Common myeloid progenitor, CD34-positive (primary cell): ENCODE measurements around the gene THAP12.

ENCODE experiments used
- CTCF ChIA-PET: fragments of 350-600 bp; sonication (Branson Sonifier 250); formaldehyde crosslinking; loops from one replicate; lab custom pipeline; 2021; ENCODE audit warnings: antibody characterized with exemption; lab: Charles Lee
- POLR2A ChIA-PET: fragments of 350-600 bp; sonication (Branson Sonifier 250); formaldehyde crosslinking; loops from one replicate; lab custom pipeline; 2021; ENCODE audit warnings: antibody characterized with exemption; lab: Charles Lee
- DNase-seq, 3 donors: peaks; one replicate each; pipeline versions ENCODE4 v3.0.0 to v3.0.0-alpha.2; 2013
- H3K27ac ChIP-seq, 2 experiments: 1 replicate in 1 of 2; 2 replicates in 1 of 2; pipeline ENCODE4 v1.7.0; 2013; ENCODE audit warnings: inconsistent platforms in 2 of 2, low read length in 2 of 2, mild to moderate bottlenecking in 2 of 2, low read depth in 1 of 2, moderate library complexity in 1 of 2; ENCODE audit not compliant: severe bottlenecking in 2 of 2, insufficient read depth in 1 of 2, poor library complexity in 1 of 2
- H3K27me3 ChIP-seq, 5 experiments: replicated peaks in 2 of 5; 1 replicate in 3 of 5; 2 replicates in 2 of 5; pipeline versions ENCODE4 v1.6.1 to v1.7.0; 2013; ENCODE audit warnings: low read length in 4 of 5, mild to moderate bottlenecking in 2 of 5, moderate library complexity in 2 of 5, inconsistent platforms in 1 of 5; ENCODE audit not compliant: insufficient read depth in 5 of 5, control insufficient read depth in 4 of 5
- H3K36me3 ChIP-seq, 4 experiments: 1 replicate in 2 of 4; 2 replicates in 2 of 4; pipeline versions ENCODE4 v1.6.1 to v1.7.0; 2013; ENCODE audit warnings: low read length in 3 of 4, control low read depth in 1 of 4, mild to moderate bottlenecking in 1 of 4; ENCODE audit not compliant: control insufficient read depth in 4 of 4, insufficient read depth in 4 of 4
- H3K4me1 ChIP-seq, 4 experiments: 1 replicate in 3 of 4; 2 replicates in 1 of 4; pipeline versions ENCODE4 v1.6.1 to v1.7.1; 2013; ENCODE audit warnings: low read length in 3 of 4, mild to moderate bottlenecking in 3 of 4, control low read depth in 1 of 4, inconsistent platforms in 1 of 4, moderate library complexity in 1 of 4; ENCODE audit not compliant: control insufficient read depth in 4 of 4, insufficient read depth in 4 of 4; ENCODE audit errors: control extremely low read depth in 1 of 4
- H3K4me3 ChIP-seq, 7 experiments: 1 replicate in 4 of 7; 2 replicates in 3 of 7; pipeline versions ENCODE4 v1.5.1 to v1.7.0; 2013; ENCODE audit warnings: mild to moderate bottlenecking in 7 of 7, low read length in 6 of 7, moderate library complexity in 6 of 7, inconsistent platforms in 2 of 7, low read depth in 2 of 7, control low read depth in 1 of 7; ENCODE audit not compliant: insufficient read depth in 4 of 7, control insufficient read depth in 1 of 7; ENCODE audit errors: extremely low read depth in 1 of 7
- H3K9me3 ChIP-seq, 5 experiments: 1 replicate in 4 of 5; 2 replicates in 1 of 5; pipeline versions ENCODE4 v1.6.1 to v1.7.1; 2013; ENCODE audit warnings: low read length in 4 of 5, mild to moderate bottlenecking in 2 of 5, inconsistent platforms in 1 of 5, low read depth in 1 of 5, moderate library complexity in 1 of 5; ENCODE audit not compliant: control insufficient read depth in 4 of 5, insufficient read depth in 2 of 5; ENCODE audit errors: control extremely low read depth in 1 of 5
- WGBS: methylation state at CpG from one replicate; pipeline ENCODE4 v1.1.5; 2013; ENCODE audit not compliant: insufficient coverage; 5-methylcytosine and 5-hydroxymethylcytosine counted together

The THAP12 gene

DNA sequence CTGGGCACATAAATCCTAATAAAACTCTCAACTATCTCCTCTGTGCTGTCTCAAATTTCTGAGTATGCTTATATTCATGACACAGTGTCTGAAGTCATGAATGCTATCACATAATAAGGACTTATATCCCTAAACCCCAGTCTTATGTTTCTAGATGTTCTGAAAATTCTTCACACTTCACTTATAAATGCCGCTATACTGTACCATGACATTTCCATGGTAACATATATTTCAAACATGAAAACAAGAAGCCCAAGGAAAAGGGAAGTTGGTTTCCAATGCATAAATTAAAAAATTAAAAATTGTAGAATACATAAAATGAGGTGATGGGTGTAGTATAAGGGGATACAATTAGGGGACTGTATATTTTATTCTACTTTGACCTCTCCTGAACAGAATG, 11.9 kb upstream of the THAP12 start:
- H3K27ac ChIP-seq = peak overlapping the region; percentile 64 to 82
- peak overlapping the region in 2 of 7 experiments; percentile 1 to 45 for H3K4me3 ChIP-seq
- no CpG with 5 or more reads among the region's 1 CpG for WGBS
- peaks cover 2 to 30% (median 21%) of the 10 kb centered on the region in 4 experiments for H3K4me1 ChIP-seq
- POLR2A ChIA-PET = no interaction called here
- H3K9me3 ChIP-seq = no peaks in the 10 kb centered on the region
- DNase-seq = peak; percentile 77 to 89 (median 89)
- CTCF ChIA-PET = no interaction called here
- no peaks in the 10 kb centered on the region for H3K27me3 ChIP-seq
- H3K36me3 ChIP-seq = no peaks in the 10 kb centered on the region

DNA sequence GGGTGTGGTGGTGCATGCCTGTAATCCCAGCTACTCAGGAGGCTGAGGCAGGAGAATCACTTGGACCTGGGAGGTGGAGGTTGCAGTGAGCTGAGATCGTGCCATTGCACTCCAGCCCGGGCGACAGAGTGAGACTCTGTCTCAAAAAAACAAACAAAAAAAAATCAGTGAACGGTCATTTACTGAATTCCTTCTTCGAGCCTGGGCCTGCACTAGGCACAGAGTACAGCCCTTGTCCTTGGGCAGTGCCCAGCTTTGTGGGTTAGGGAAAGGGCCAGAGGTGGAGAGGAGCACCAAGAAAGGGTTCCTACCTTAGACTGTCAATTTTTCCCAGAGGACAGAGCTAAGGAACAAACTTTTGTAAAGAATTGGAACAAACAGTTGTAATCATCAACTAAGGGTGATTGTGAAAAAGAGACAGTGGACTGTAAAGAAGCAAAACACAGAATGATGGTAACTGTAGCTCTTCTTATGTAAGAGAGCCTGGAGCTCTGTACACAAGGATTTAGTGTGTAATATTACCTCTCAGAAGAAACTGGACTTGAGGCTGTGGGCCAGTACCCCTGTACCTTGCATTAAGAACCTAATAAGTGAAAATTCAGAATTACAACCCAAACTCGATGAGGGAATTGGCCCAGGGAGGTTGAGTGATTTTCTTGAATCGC, 11.0 kb upstream of the THAP12 start:
- no peak for DNase-seq
- ChIA-PET POLR2A (interaction anchor here (0.6 to 0.7 kb wide), 2 partner anchors 100 to 157 kb away, joined by 3 read pairs; no protein-coding TSS in a partner anchor), CTCF (interaction anchor here (1.5 kb wide), 1 partner anchor 10 kb away, joined by 4 read pairs; the partner anchor contains the start of gene GVQW3)
- H3K27ac ChIP-seq = peak overlapping the region in 1 of 2 experiments; percentile 82
- H3K4me3 ChIP-seq = no peak overlapping the region
- no peaks in the 10 kb centered on the region for H3K9me3 ChIP-seq
- H3K36me3 ChIP-seq = no peaks in the 10 kb centered on the region
- H3K4me1 ChIP-seq = peaks cover 2 to 30% (median 21%) of the 10 kb centered on the region in 4 experiments
- no peaks in the 10 kb centered on the region for H3K27me3 ChIP-seq
- 97% methylated on average over 6 of the region's 7 CpGs for WGBS

- peaks cover 2 to 30% (median 21%) of the 10 kb centered on the region in 4 experiments for H3K4me1 ChIP-seq
- peak overlapping the region in 3 of 7 experiments; percentile 12 to 37 (median 22) for H3K4me3 ChIP-seq
- H3K36me3 ChIP-seq = no peaks in the 10 kb centered on the region
- no peaks in the 10 kb centered on the region for H3K27me3 ChIP-seq
- peak overlapping the region; percentile 13 to 63 for H3K27ac ChIP-seq
- ChIA-PET CTCF (interaction anchor here (1.5 kb wide), 1 partner anchor 9 kb away, joined by 4 read pairs; the partner anchor contains the start of gene GVQW3), POLR2A (interaction anchor here (0.6 kb wide), 1 partner anchor 99 kb away, joined by 3 read pairs; no protein-coding TSS in a partner anchor)
- no peaks in the 10 kb centered on the region for H3K9me3 ChIP-seq
- peak in 2 of 3 donors; percentile 50 to 58 for DNase-seq
- WGBS = 32% methylated on average over 6 of the region's 6 CpGs
These were observed 10.1 kb upstream of the THAP12 start for GRCh38 chr11:76391021-76391420.

GRCh38 chr11:76388408-76388807, 7.5 kb upstream of the THAP12 start:
- no peaks in the 10 kb centered on the region for H3K27me3 ChIP-seq
- DNase-seq = no peak
- peaks cover 0 to 6% (median 3%) of the 10 kb centered on the region in 4 experiments for H3K36me3 ChIP-seq
- POLR2A ChIA-PET = interaction anchor here (0.6 kb wide), 1 partner anchor 275 kb away, joined by 3 read pairs; no protein-coding TSS in a partner anchor
- H3K4me1 ChIP-seq = peaks cover 2 to 29% (median 20%) of the 10 kb centered on the region in 4 experiments
- no peak overlapping the region for H3K4me3 ChIP-seq
- CTCF ChIA-PET = interaction anchor here (1.1 to 1.7 kb wide), 4 partner anchors 29 to 181 kb away, joined by 3 to 5 read pairs (median 4); no protein-coding TSS in a partner anchor
- no peak overlapping the region for H3K27ac ChIP-seq
- WGBS = 100% methylated on average over 1 of the region's 2 CpGs
- no peaks in the 10 kb centered on the region for H3K9me3 ChIP-seq

DNA sequence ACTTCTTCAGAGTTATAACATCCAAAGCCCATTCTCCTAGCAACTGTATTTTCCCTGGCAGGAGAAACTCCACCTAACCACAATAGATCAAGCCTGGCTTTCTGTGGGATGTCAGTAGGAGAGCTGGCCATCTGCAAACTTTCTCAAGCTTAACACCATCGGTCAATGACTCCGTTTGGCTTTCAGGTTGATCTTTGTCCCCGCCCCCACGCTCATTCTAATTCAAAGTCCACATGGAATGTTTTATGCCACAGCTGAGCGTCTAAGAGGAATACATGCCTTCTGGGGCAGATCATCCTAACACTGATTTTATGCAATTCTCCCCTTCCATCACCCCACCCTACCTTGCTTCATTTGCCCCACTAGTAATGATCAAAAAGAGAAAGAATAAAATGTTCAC, 5.0 kb upstream of the THAP12 start:
- Histone ChIP-seq H3K27me3 (no peaks in the 10 kb centered on the region), H3K4me1 (peaks cover 10 to 25% (median 16%) of the 10 kb centered on the region in 4 experiments), H3K36me3 (peaks cover 0 to 6% (median 3%) of the 10 kb centered on the region in 4 experiments), H3K27ac (no peak overlapping the region), H3K4me3 (no peak overlapping the region), H3K9me3 (no peaks in the 10 kb centered on the region)
- WGBS = 100% methylated on average over 5 of the region's 5 CpGs
- no peak for DNase-seq
- ChIA-PET POLR2A (interaction anchor here (0.6 kb wide), 1 partner anchor 35 kb away, joined by 3 read pairs; no protein-coding TSS in a partner anchor), CTCF (no interaction called here)

DNA sequence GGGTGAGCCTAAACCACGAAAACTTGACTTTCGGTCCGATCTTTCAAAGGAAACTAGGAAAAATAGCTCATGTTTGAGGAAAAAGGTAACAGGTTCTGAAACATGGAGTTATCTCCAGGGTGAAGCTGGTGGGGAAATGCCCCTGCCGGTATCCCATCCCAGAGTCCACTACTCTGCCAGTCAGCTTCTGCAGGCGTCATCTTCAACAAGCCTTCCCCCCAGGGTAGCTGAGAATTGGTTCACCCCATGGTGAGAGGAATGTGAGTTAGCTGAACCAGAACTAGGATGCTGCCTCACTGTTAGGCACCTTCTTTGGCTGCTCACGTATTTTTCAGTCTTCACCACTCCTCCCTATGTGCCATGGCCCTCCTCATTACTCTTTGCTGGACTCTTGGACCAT, 1.3 kb upstream of the THAP12 start:
- Histone ChIP-seq H3K9me3 (no peaks in the 10 kb centered on the region), H3K4me1 (peaks cover 15 to 38% (median 23%) of the 10 kb centered on the region in 4 experiments), H3K27me3 (no peaks in the 10 kb centered on the region), H3K36me3 (peaks cover 0 to 6% (median 3%) of the 10 kb centered on the region in 4 experiments), H3K4me3 (peak overlapping the region in 3 of 7 experiments; percentile 4 to 95 (median 89)), H3K27ac (no peak overlapping the region)
- ChIA-PET POLR2A (no interaction called here), CTCF (interaction anchor here (1.8 to 2.0 kb wide), 2 partner anchors 10 to 38 kb away, joined by 4 read pairs; no protein-coding TSS in a partner anchor)
- WGBS = 93% methylated on average over 4 of the region's 6 CpGs
- no peak for DNase-seq
